VCaP (cell line): ENCODE measurements around the gene WNT10A.

Experiments used
- H3K27ac ChIP-seq: fragments of 450-650 bp; 2 replicates; pipeline ENCODE4 v1.5.1; 2017
- CTCF ChIP-seq: fragments of 450-650 bp; conservative IDR thresholded peaks from 2 replicates; pipeline ENCODE4 v1.5.1; 2017; ENCODE audit warnings: mild to moderate bottlenecking, moderate library complexity

The WNT10A gene

GRCh38 chr2:218883491-218884490, 3.1 kb downstream of the WNT10A start:
- H3K27ac ChIP-seq: no peak overlapping the region
- TF ChIP-seq CTCF: no peak

GRCh38 chr2:218884519-218884918, 3.9 kb downstream of the WNT10A start:
- TF ChIP-seq CTCF: no peak
- no peak overlapping the region for H3K27ac ChIP-seq

- no peak for TF ChIP-seq CTCF
- no peak overlapping the region for H3K27ac ChIP-seq
Measured at GRCh38 chr2:218885981-218886947, 5.6 kb downstream of the WNT10A start.

GRCh38 chr2:218887079-218887478, 6.4 kb downstream of the WNT10A start:
- no peak overlapping the region for H3K27ac ChIP-seq
- no peak for TF ChIP-seq CTCF

GRCh38 chr2:218888341-218888740, 7.7 kb downstream of the WNT10A start:
- no peak for TF ChIP-seq CTCF
- no peak overlapping the region for H3K27ac ChIP-seq

- TF ChIP-seq CTCF: no peak
- H3K27ac ChIP-seq: no peak overlapping the region
Measured at GRCh38 chr2:218889937-218890336, 9.3 kb downstream of the WNT10A start.

GRCh38 chr2:218890369-218890768, 9.7 kb downstream of the WNT10A start:
- no peak for TF ChIP-seq CTCF
- H3K27ac ChIP-seq: no peak overlapping the region
